ENCODE results near the gene PTPRD. TPM values are rescaled to one million over a fixed set of nuclear protein-coding genes. Genes with fewer than 3 reads are reported as not detected.

The PTPRD gene
- total RNA-seq, 1 experiment from 2014 or later, result 32.5 TPM

DNA sequence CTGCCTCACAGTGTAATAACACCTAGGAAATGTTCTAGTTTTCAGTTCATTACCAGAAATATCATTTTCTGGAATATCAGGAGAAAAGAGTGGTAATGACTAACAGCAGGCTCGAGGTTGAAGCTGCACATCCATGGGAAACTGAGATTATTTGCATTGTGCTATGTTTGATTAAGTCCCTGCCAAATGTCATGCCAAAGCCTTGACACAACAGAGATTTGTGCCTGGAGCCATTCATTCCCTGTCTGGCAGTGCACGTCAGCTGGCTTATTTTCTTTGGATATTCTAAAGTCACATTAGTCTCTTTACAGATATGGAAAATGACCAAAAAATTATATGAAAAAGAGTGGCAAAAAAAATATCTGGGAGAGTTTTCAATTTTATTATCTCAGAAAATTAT lies 848.0 kb downstream of the PTPRD start:
- Histone ChIP-seq H3K23me2 (ENCODE audit: insufficient read length, low read depth, low read length, poor library complexity, severe bottlenecking) (no peaks in the 10 kb centered on the region), H2BK20ac (ENCODE audit: low read depth, low read length, poor library complexity, severe bottlenecking) (no peak overlapping the region), H2BK5ac (ENCODE audit: insufficient read length, low read length) (no peak overlapping the region), H2AK5ac (ENCODE audit: insufficient read length, low read length) (no peak overlapping the region), H3K9me3 (ENCODE audit: control insufficient read depth, low read depth, low read length) (no peaks in the 10 kb centered on the region), H3K14ac (ENCODE audit: insufficient read depth, low read length) (no peak overlapping the region), H3K23ac (ENCODE audit: insufficient read length, low read depth, low read length) (no peak overlapping the region), H4K20me1 (ENCODE audit: control insufficient read depth, insufficient read depth, insufficient read length) (no peaks in the 10 kb centered on the region), H3K56ac (ENCODE audit: insufficient read length, low read depth, low read length) (no peak overlapping the region), H3K18ac (ENCODE audit: insufficient read length, low read depth, low read length) (no peak overlapping the region), H3K79me2 (ENCODE audit: insufficient read depth, low read length) (no peaks in the 10 kb centered on the region), H2BK15ac (ENCODE audit: low read depth, low read length) (no peak overlapping the region), H2BK12ac (ENCODE audit: insufficient read length, low read depth, low read length) (no peak overlapping the region), H2AFZ (ENCODE audit: low read length) (no peak overlapping the region), H3K4me2 (ENCODE audit: insufficient read depth, insufficient read length, low read length) (no peak overlapping the region), H3K27ac (ENCODE audit: insufficient read length, low read depth, low read length) (no peak overlapping the region), H3T11ph (ENCODE audit: low read length) (no peak overlapping the region), H3K9ac (ENCODE audit: extremely low read depth, insufficient read length, low read length) (no peak overlapping the region), H2BK120ac (ENCODE audit: low read depth, low read length, poor library complexity, severe bottlenecking) (no peak overlapping the region), H3K4me1 (ENCODE audit: insufficient read depth, low read length) (no peaks in the 10 kb centered on the region), H4K8ac (replicated peaks; ENCODE audit: insufficient read length, low read depth, low read length) (no peak overlapping the region), H4K91ac (ENCODE audit: insufficient read length, low read depth, low read length) (no peak overlapping the region), H3K27me3 (ENCODE audit: insufficient read depth, low read length) (no peaks in the 10 kb centered on the region), H4K5ac (ENCODE audit: insufficient read length, low read depth, low read length) (no peak overlapping the region), H3K79me1 (ENCODE audit: insufficient read depth, low read depth, low read length, poor library complexity, severe bottlenecking) (no peaks in the 10 kb centered on the region), H3K4ac (ENCODE audit: low read depth, low read length) (no peak overlapping the region)
- Mint-ChIP-seq H3K27me3 (ENCODE audit: low read depth) (no peaks in the 10 kb centered on the region), H3K27ac (no peak overlapping the region), H3K4me1 (no peaks in the 10 kb centered on the region), H3K9me3 (peaks cover 0 to 4% of the 10 kb centered on the region in 2 experiments; a peak in 2 of 5 replicates), H3K36me3 (ENCODE audit: insufficient read depth in 1 of 3, low read depth in 3 of 3) (no peaks in the 10 kb centered on the region), H3K4me3 (no peak overlapping the region)
- no peak for DNase-seq
- no CpG with 5 or more reads among the region's 2 CpGs for WGBS (ENCODE audit: extremely low coverage, insufficient read length, low lambda C conversion rate)
- TF ChIP-seq, protein P1, sequence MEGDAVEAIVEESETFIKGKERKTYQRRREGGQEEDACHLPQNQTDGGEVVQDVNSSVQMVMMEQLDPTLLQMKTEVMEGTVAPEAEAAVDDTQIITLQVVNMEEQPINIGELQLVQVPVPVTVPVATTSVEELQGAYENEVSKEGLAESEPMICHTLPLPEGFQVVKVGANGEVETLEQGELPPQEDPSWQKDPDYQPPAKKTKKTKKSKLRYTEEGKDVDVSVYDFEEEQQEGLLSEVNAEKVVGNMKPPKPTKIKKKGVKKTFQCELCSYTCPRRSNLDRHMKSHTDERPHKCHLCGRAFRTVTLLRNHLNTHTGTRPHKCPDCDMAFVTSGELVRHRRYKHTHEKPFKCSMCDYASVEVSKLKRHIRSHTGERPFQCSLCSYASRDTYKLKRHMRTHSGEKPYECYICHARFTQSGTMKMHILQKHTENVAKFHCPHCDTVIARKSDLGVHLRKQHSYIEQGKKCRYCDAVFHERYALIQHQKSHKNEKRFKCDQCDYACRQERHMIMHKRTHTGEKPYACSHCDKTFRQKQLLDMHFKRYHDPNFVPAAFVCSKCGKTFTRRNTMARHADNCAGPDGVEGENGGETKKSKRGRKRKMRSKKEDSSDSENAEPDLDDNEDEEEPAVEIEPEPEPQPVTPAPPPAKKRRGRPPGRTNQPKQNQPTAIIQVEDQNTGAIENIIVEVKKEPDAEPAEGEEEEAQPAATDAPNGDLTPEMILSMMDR (conservative IDR thresholded peaks at IDR 0.05), result no peak

All from H9 (cell line).